H1 (cell line): ENCODE data around the gene PLEKHG4. TPM values are rescaled to one million over a fixed set of nuclear protein-coding genes. Genes with fewer than 3 reads are reported as not detected.

ENCODE experiments used
- TEAD4 ChIP-seq: IDR thresholded peaks from 2 replicates; pipeline ENCODE4 v1.6.1; 2012; ENCODE audit warnings: low read depth, low read length, inconsistent platforms, mixed read lengths
- polyA plus RNA-seq, 7 experiments: library from polyadenylated mRNA; depleted of rRNA in 3 of 7; stranded (reverse) in 5 of 7; unstranded in 2 of 7; fragments of >200 nt in 5 of 7; fragments of 200-250 nt in 2 of 7; gene quantifications; 1 replicate in 5 of 7; 2 replicates in 1 of 7; 4 replicates in 1 of 7; pipeline versions ENCODE4 v1.2.1 to v1.2.3, GENCODE V29; 2011 to 2013; ENCODE audit warnings: missing spikeins in 2 of 7, mixed read lengths in 2 of 7
- total RNA-seq: library from RNA; stranded (reverse); fragmentation: NEBNext Ultra II Directional; extraction: Animal tissue kit (Norgen Biotek cat#: 25700); gene quantifications from 2 replicates; pipeline ENCODE4 v1.2.1, GENCODE V29; 2021

The PLEKHG4 gene
- total and polyA plus RNA-seq, 2 of the 8 experiments (the other 6 are each of a cell fraction or from before 2014, with no cell fraction given): 7.7 to 11.1 TPM

- TF ChIP-seq TEAD4: no peak
Measured at GRCh38 chr16:67336648-67337047, 57.3 kb downstream of the PLEKHG4 start (continued).

Other genes with a start within 250 kb of the PLEKHG4 start
- gene PHAF1, start 169.6 kb upstream of the PLEKHG4 start, total RNA-seq: 18.6 TPM in 2 replicates
- gene PHAF1, start 169.6 kb upstream of the PLEKHG4 start, polyA plus RNA-seq (2011; rRNA removed): 20.6 and 26.4 TPM in 2 replicates
- gene B3GNT9, start 128.5 kb upstream of the PLEKHG4 start, total RNA-seq: 3.5 and 4.7 TPM in 2 replicates
- 9.0 and 10.2 TPM in 2 replicates for gene B3GNT9, start 128.5 kb upstream of the PLEKHG4 start, polyA plus RNA-seq (2011; rRNA removed)
- 0.19 and 0.29 TPM in 2 replicates for gene TRADD, start 119.6 kb upstream of the PLEKHG4 start, total RNA-seq
- 0.50 and 0.60 TPM in 2 replicates for gene TRADD, start 119.6 kb upstream of the PLEKHG4 start, polyA plus RNA-seq (2011; rRNA removed)
- not detected in 2 replicates for gene FBXL8, start 119.6 kb upstream of the PLEKHG4 start, total RNA-seq
- 0.11 and 0.67 TPM in 2 replicates for gene FBXL8, start 119.6 kb upstream of the PLEKHG4 start, polyA plus RNA-seq (2011; rRNA removed)
- gene HSF4, start 114.8 kb upstream of the PLEKHG4 start, total RNA-seq: not detected in 2 replicates
- gene HSF4, start 114.8 kb upstream of the PLEKHG4 start, polyA plus RNA-seq (2011; rRNA removed): 0.14 and 0.93 TPM in 2 replicates
- 1.6 and 2.2 TPM in 2 replicates for gene NOL3, start 109.0 kb upstream of the PLEKHG4 start, total RNA-seq
- gene NOL3, start 109.0 kb upstream of the PLEKHG4 start, polyA plus RNA-seq (2011; rRNA removed): 4.1 and 4.6 TPM in 2 replicates
- 22.9 and 23.1 TPM in 2 replicates for gene MATCAP1, start 95.6 kb upstream of the PLEKHG4 start, total RNA-seq
- gene MATCAP1, start 95.6 kb upstream of the PLEKHG4 start, polyA plus RNA-seq (2011; rRNA removed): 27.5 and 38.0 TPM in 2 replicates
- gene EXOC3L1, start 89.4 kb upstream of the PLEKHG4 start, total RNA-seq: 1.3 and 1.7 TPM in 2 replicates
- 1.3 and 2.1 TPM in 2 replicates for gene EXOC3L1, start 89.4 kb upstream of the PLEKHG4 start, polyA plus RNA-seq (2011; rRNA removed)
- gene E2F4, start 87.4 kb upstream of the PLEKHG4 start, total RNA-seq: 78.0 and 79.9 TPM in 2 replicates
- 157 and 194 TPM in 2 replicates for gene E2F4, start 87.4 kb upstream of the PLEKHG4 start, polyA plus RNA-seq (2011; rRNA removed)
- gene ELMO3, start 80.4 kb upstream of the PLEKHG4 start, total RNA-seq: 9.2 and 9.6 TPM in 2 replicates
- 10.9 and 14.4 TPM in 2 replicates for gene ELMO3, start 80.4 kb upstream of the PLEKHG4 start, polyA plus RNA-seq (2011; rRNA removed)
- gene TMEM208, start 52.4 kb upstream of the PLEKHG4 start, total RNA-seq: 37.7 and 37.9 TPM in 2 replicates
- 93.9 and 100.0 TPM in 2 replicates for gene TMEM208, start 52.4 kb upstream of the PLEKHG4 start, polyA plus RNA-seq (2011; rRNA removed)
- 55.4 and 60.7 TPM in 2 replicates for gene FHOD1, start 32.1 kb upstream of the PLEKHG4 start, total RNA-seq
- gene FHOD1, start 32.1 kb upstream of the PLEKHG4 start, polyA plus RNA-seq (2011; rRNA removed): 31.3 and 49.1 TPM in 2 replicates
- 7.9 and 8.5 TPM in 2 replicates for gene SLC9A5, start 30.6 kb upstream of the PLEKHG4 start, total RNA-seq
- 8.6 and 11.6 TPM in 2 replicates for gene SLC9A5, start 30.6 kb upstream of the PLEKHG4 start, polyA plus RNA-seq (2011; rRNA removed)
- 0.06 and 0.63 TPM in 2 replicates for gene KCTD19, start 47.2 kb downstream of the PLEKHG4 start, total RNA-seq
- 0.24 and 0.47 TPM in 2 replicates for gene KCTD19, start 47.2 kb downstream of the PLEKHG4 start, polyA plus RNA-seq (2011; rRNA removed)
- 0.44 TPM in 1 of 2 replicates, not detected in the other for gene LRRC36, start 47.3 kb downstream of the PLEKHG4 start, total RNA-seq
- gene LRRC36, start 47.3 kb downstream of the PLEKHG4 start, polyA plus RNA-seq (2011; rRNA removed): 0.09 and 0.15 TPM in 2 replicates
- gene TPPP3, start 114.0 kb downstream of the PLEKHG4 start, total RNA-seq: 0.61 and 1.0 TPM in 2 replicates
- gene TPPP3, start 114.0 kb downstream of the PLEKHG4 start, polyA plus RNA-seq (2011; rRNA removed): 0.77 and 1.3 TPM in 2 replicates
- gene ZDHHC1, start 136.9 kb downstream of the PLEKHG4 start, total RNA-seq: 3.1 and 3.5 TPM in 2 replicates
- gene ZDHHC1, start 136.9 kb downstream of the PLEKHG4 start, polyA plus RNA-seq (2011; rRNA removed): 4.9 and 7.5 TPM in 2 replicates
- 25.9 and 28.7 TPM in 2 replicates for gene HSD11B2, start 151.6 kb downstream of the PLEKHG4 start, total RNA-seq
- gene HSD11B2, start 151.6 kb downstream of the PLEKHG4 start, polyA plus RNA-seq (2011; rRNA removed): 32.9 and 41.9 TPM in 2 replicates
- 47.3 and 54.1 TPM in 2 replicates for gene ATP6V0D1, start 201.6 kb downstream of the PLEKHG4 start, total RNA-seq
- gene ATP6V0D1, start 201.6 kb downstream of the PLEKHG4 start, polyA plus RNA-seq (2011; rRNA removed): 129 and 134 TPM in 2 replicates
- gene AGRP, start 204.0 kb downstream of the PLEKHG4 start, total RNA-seq: not detected in 2 replicates
- gene AGRP, start 204.0 kb downstream of the PLEKHG4 start, polyA plus RNA-seq (2011; rRNA removed): not detected in 2 replicates
- gene RIPOR1, start 249.3 kb downstream of the PLEKHG4 start, total RNA-seq: 8.0 and 10.1 TPM in 2 replicates
- gene RIPOR1, start 249.3 kb downstream of the PLEKHG4 start, polyA plus RNA-seq (2011; rRNA removed): 2.7 and 4.4 TPM in 2 replicates